ENCODE results near the gene MTG2. TPM values are rescaled to one million over a fixed set of nuclear protein-coding genes. Genes with fewer than 3 reads are reported as not detected.

The MTG2 gene
- total RNA-seq, 2 donors from 2014 or later: 40.0 to 53.0 TPM

DNA sequence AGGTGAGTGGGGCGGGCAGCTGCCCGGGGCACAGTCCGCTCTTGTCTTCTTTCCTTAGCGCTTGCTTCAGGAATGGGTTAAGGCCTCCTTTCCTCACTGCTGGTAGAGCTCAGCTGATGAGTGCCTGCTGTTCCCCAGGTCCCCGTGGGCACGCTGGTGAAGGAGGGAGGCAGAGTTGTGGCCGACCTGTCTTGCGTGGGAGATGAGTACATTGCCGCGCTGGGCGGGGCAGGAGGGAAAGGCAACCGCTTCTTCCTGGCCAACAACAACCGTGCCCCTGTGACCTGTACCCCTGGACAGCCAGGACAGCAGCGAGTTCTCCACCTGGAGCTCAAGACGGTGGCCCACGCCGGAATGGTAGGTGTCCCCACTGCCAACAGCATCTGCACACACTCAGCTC lies 15.7 kb downstream of the MTG2 start:
- H3K27me3 ChIP-seq (replicated peaks; ENCODE audit: insufficient read depth): no peaks in the 10 kb centered on the region
- no peaks in the 10 kb centered on the region for H3K4me1 ChIP-seq (replicated peaks)
- peaks cover 0 to 22% of the 10 kb centered on the region in 2 donors for H3K36me3 ChIP-seq
- TF ChIP-seq, protein P1, sequence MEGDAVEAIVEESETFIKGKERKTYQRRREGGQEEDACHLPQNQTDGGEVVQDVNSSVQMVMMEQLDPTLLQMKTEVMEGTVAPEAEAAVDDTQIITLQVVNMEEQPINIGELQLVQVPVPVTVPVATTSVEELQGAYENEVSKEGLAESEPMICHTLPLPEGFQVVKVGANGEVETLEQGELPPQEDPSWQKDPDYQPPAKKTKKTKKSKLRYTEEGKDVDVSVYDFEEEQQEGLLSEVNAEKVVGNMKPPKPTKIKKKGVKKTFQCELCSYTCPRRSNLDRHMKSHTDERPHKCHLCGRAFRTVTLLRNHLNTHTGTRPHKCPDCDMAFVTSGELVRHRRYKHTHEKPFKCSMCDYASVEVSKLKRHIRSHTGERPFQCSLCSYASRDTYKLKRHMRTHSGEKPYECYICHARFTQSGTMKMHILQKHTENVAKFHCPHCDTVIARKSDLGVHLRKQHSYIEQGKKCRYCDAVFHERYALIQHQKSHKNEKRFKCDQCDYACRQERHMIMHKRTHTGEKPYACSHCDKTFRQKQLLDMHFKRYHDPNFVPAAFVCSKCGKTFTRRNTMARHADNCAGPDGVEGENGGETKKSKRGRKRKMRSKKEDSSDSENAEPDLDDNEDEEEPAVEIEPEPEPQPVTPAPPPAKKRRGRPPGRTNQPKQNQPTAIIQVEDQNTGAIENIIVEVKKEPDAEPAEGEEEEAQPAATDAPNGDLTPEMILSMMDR (IDR thresholded peaks at IDR 0.05): no peak
- TF ChIP-seq POLR2A (IDR thresholded peaks at IDR 0.05) (no peak), POLR2AphosphoS5 (IDR thresholded peaks at IDR 0.05) (no peak)
- H3K9me3 ChIP-seq: no peaks in the 10 kb centered on the region
- no peak for DNase-seq (ENCODE audit: low spot score)
- intact Hi-C loops (cut with DNase I): no loop called here
- WGBS: 94% methylated on average over 16 of the region's 17 CpGs
- H3K27ac ChIP-seq: no peak overlapping the region
- no peak overlapping the region for H3K4me3 ChIP-seq

DNA sequence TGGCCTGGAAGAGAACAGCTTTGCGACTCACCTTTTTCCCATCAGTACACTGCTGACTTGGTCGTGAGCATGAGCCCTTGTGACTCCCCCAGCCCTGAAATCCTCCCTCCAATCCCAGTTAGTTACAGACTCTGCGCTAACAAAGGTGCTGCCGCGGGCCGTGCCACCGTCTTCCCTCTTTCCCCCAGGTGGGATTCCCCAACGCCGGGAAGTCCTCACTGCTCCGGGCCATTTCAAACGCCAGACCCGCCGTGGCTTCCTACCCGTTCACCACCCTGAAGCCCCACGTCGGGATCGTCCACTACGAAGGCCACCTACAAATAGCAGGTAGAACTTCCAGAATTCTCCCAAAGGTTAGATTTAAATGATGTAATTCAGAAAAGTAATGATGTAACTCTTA lies 16.1 kb downstream of the MTG2 start:
- intact Hi-C loops (cut with DNase I): no loop called here
- Histone ChIP-seq H3K4me3 (no peak overlapping the region), H3K27ac (no peak overlapping the region), H3K9me3 (no peaks in the 10 kb centered on the region), H3K36me3 (peaks cover 0 to 22% of the 10 kb centered on the region in 2 donors), H3K4me1 (replicated peaks) (no peaks in the 10 kb centered on the region), H3K27me3 (replicated peaks; ENCODE audit: insufficient read depth) (no peaks in the 10 kb centered on the region)
- no peak for DNase-seq (ENCODE audit: low spot score)
- WGBS: 97% methylated on average over 18 of the region's 18 CpGs
- TF ChIP-seq, protein P1 (IDR thresholded peaks at IDR 0.05): no peak
- TF ChIP-seq POLR2AphosphoS5 (IDR thresholded peaks at IDR 0.05): no peak
- TF ChIP-seq POLR2A (IDR thresholded peaks at IDR 0.05): no peak

DNA sequence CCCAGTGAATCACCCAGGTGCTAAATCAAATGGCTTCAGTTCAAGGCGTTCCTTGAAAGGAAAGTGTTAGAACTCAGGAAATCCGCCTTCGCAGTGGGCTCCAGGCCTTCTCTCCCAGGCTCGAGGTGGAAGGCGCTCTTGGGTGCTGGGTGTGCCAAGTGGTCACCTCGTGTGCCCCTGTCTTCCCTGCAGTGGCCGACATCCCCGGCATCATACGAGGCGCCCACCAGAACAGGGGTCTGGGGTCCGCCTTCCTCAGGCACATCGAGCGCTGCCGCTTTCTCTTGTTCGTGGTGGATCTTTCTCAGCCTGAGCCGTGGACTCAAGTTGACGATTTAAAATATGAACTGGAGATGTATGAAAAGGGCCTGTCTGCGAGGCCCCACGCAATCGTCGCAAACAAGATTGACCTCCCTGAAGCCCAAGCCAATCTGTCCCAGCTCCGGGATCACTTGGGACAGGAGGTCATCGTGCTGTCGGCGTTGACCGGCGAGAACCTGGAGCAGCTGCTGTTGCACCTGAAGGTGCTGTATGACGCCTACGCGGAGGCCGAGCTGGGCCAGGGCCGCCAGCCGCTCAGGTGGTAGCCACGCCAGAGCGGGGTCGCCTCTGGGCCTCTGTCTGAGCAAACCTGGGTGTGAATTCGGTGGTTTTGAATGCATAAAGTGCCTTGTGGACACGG lies 17.8 kb downstream of the MTG2 start:
- WGBS: 95% methylated on average over 38 of the region's 38 CpGs
- H3K4me1 ChIP-seq (replicated peaks): no peaks in the 10 kb centered on the region
- intact Hi-C loops (cut with DNase I): no loop called here
- no peaks in the 10 kb centered on the region for H3K27me3 ChIP-seq (replicated peaks; ENCODE audit: insufficient read depth)
- DNase-seq (ENCODE audit: low spot score): no peak
- TF ChIP-seq POLR2A (IDR thresholded peaks at IDR 0.05): no peak
- TF ChIP-seq, protein P1 (IDR thresholded peaks at IDR 0.05): no peak
- no peak for TF ChIP-seq POLR2AphosphoS5 (IDR thresholded peaks at IDR 0.05)
- no peak overlapping the region for H3K27ac ChIP-seq
- H3K9me3 ChIP-seq: no peaks in the 10 kb centered on the region
- peaks cover 0 to 22% of the 10 kb centered on the region in 2 donors for H3K36me3 ChIP-seq
- no peak overlapping the region for H3K4me3 ChIP-seq

DNA sequence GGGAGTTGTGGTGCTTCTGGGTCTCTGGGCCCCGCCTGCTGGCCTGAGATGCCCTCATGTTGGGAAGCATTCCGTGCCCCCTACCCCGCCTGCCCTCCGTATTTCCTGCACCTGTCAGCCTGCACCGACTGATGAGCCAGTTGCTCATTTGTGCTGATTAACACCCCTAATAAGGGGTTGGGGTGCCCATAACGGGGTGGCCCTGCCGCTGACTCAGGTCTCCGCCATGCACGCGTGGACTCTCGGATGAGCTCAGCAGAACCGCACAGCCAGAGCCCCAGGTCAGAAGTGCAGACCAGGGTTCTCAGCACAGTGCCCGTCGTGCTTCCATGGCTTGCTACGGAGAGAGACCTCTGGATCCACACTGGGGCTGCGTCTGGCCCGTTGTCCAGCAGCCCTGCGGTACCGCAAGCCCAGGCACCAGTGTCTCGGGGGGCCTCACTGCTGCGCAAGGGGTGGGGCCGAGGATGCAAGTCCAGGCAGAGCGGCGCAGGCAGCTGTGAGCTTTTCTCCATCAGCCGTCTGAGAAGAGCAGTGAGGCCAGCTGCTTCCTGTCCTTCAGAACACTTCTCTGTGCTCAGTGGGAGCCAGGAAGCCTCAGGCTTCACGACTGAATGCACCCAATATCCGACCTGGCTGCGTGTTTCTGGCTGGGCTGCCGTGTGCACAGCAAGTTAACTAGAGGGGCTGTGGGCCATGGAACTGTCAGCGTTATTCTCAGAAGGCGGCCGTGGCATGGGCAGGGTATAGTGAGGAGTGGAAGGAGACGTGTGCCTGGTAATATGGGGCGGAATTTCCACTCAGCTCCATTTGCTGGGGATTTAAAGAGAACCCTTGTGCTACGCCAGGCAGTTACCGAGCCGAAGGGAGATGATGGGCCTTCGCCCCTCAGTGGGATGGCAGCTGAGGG lies 18.6 kb downstream of the MTG2 start:
- TF ChIP-seq, protein P1 (IDR thresholded peaks at IDR 0.05): no peak
- TF ChIP-seq POLR2A (IDR thresholded peaks at IDR 0.05) (no peak), POLR2AphosphoS5 (IDR thresholded peaks at IDR 0.05) (no peak)
- no peaks in the 10 kb centered on the region for H3K9me3 ChIP-seq
- intact Hi-C loops (cut with DNase I): no loop called here
- no peak overlapping the region for H3K27ac ChIP-seq
- DNase-seq (ENCODE audit: low spot score): no peak
- peaks cover 0 to 22% of the 10 kb centered on the region in 2 donors for H3K36me3 ChIP-seq
- H3K4me1 ChIP-seq (replicated peaks): no peaks in the 10 kb centered on the region
- H3K4me3 ChIP-seq: no peak overlapping the region
- no peaks in the 10 kb centered on the region for H3K27me3 ChIP-seq (replicated peaks; ENCODE audit: insufficient read depth)
- WGBS: 90% methylated on average over 38 of the region's 38 CpGs
